GM12878 (cell line): Measurements from ENCODE around the gene CNTNAP2. TPM values are rescaled to one million over a fixed set of nuclear protein-coding genes. Genes with fewer than 3 reads are reported as not detected.

Experiments
- ATAC-seq: fragments of 200-7000 bp; cut with Tn5 transposase; 3 replicates; pipeline ENCODE4 v1.9.1; 2020; ENCODE audit warnings: mild to moderate bottlenecking, moderate library complexity
- BruUV-seq: library from RNA; stranded (reverse); fragments of 400-500 nt; replicated peaks from 2 replicates; lab custom pipeline; 2021; lab: Mats Ljungman, UMichigan
- CTCF ChIA-PET: fragments of 300-600 bp; sonication (Branson Sonifier 250); formaldehyde crosslinking; extraction: SDS; loops from one replicate; lab custom pipeline; 2021; ENCODE audit warnings: inconsistent platforms; lab: Yijun Ruan, JAX
- POLR2A ChIA-PET: fragments of 350-600 bp; formaldehyde crosslinking; extraction: SDS; loops from one replicate; lab custom pipeline; 2021; ENCODE audit warnings: inconsistent platforms; lab: Charles Lee
- RAD21 ChIA-PET: fragments of 300-600 bp; sonication (Branson Sonifier 250); formaldehyde crosslinking; loops from one replicate; lab custom pipeline; 2023; ENCODE audit warnings: antibody characterized with exemption; ENCODE audit not compliant: unreplicated experiment; lab: Charles Lee
- SMC1A ChIA-PET: fragments of 300-600 bp; sonication (Branson Sonifier 250); formaldehyde crosslinking; loops from one replicate; lab custom pipeline; 2023; ENCODE audit not compliant: unreplicated experiment, uncharacterized antibody; lab: Charles Lee
- DNase-seq: peaks from one replicate; pipeline ENCODE4 v3.0.0-alpha.2; 2011; ENCODE audit warnings: low read depth, low spot score
- FAIRE-seq: peaks from 3 replicates; lab custom pipeline; 2011; peaks lifted over from hg19 to GRCh38; lab: Jason Lieb, UNC
- H2AFZ ChIP-seq: 2 replicates; pipeline ENCODE4 v1.6.0; 2011; ENCODE audit warnings: low read depth, low read length, control low read depth; ENCODE audit not compliant: control insufficient read depth
- H3K27ac ChIP-seq: 2 replicates; pipeline ENCODE4 v1.5.1; 2011; ENCODE audit warnings: control low read depth; ENCODE audit not compliant: control insufficient read depth, insufficient read depth
- H3K27me3 ChIP-seq, 2 experiments: replicated peaks in 1 of 2; 2 replicates each; pipeline versions ENCODE4 v1.6.0 to v1.6.1; 2011; ENCODE audit warnings: low read length in 1 of 2; ENCODE audit not compliant: control insufficient read depth in 2 of 2, insufficient read depth in 2 of 2
- H3K36me3 ChIP-seq, 2 experiments: 2 replicates each; pipeline ENCODE4 v1.5.1; 2011; ENCODE audit warnings: low read length in 1 of 2; ENCODE audit not compliant: control insufficient read depth in 2 of 2, insufficient read depth in 2 of 2
- H3K4me1 ChIP-seq: 2 replicates; pipeline ENCODE4 v1.6.1; 2011; ENCODE audit warnings: mild to moderate bottlenecking, low read length, moderate library complexity, mixed read lengths; ENCODE audit not compliant: control insufficient read depth, insufficient read depth
- H3K4me2 ChIP-seq: 2 replicates; pipeline ENCODE4 v1.6.0; 2011; ENCODE audit warnings: control low read depth; ENCODE audit not compliant: control insufficient read depth, insufficient read depth
- H3K4me3 ChIP-seq: fragments of 200-600 bp; sonication (generic); 2 replicates; pipeline ENCODE4 v1.5.1; 2016
- H3K79me2 ChIP-seq: 2 replicates; pipeline ENCODE4 v1.6.0; 2011; ENCODE audit warnings: low read length; ENCODE audit not compliant: control insufficient read depth, insufficient read depth
- H3K9ac ChIP-seq: 2 replicates; pipeline ENCODE4 v1.8.0; 2011; ENCODE audit warnings: low read length, control low read depth, mixed read lengths; ENCODE audit not compliant: control insufficient read depth, insufficient read depth
- H3K9me3 ChIP-seq: replicated peaks from 3 replicates; pipeline ENCODE4 v1.5.1; 2011; ENCODE audit warnings: mild to moderate bottlenecking, low read length; ENCODE audit not compliant: control insufficient read depth, insufficient read depth
- H4K20me1 ChIP-seq: 2 replicates; pipeline ENCODE4 v1.6.0; 2011; ENCODE audit not compliant: control insufficient read depth, insufficient read depth
- ATF3 ChIP-seq: IDR thresholded peaks from 2 replicates; pipeline ENCODE4 v1.6.1; 2011; ENCODE audit warnings: low read depth, mild to moderate bottlenecking, low read length, moderate library complexity, borderline replicate concordance; ENCODE audit errors: extremely low read depth
- CBFB ChIP-seq: IDR thresholded peaks from 2 replicates; pipeline ENCODE4 v1.6.1; 2016; ENCODE audit warnings: antibody characterized with exemption, low read depth
- CHD2 ChIP-seq: IDR thresholded peaks from 2 replicates; pipeline ENCODE4 v1.6.1; 2011; ENCODE audit warnings: low read depth, low read length, improper control_type of control experiment, borderline replicate concordance
- MTA2 ChIP-seq: fragments of 450-650 bp; IDR thresholded peaks from 2 replicates; pipeline ENCODE4 v1.6.1; 2016; ENCODE audit warnings: low read depth, mild to moderate bottlenecking, moderate library complexity
- MTA3 ChIP-seq: IDR thresholded peaks from 2 replicates; pipeline ENCODE4 v1.6.1; 2012; ENCODE audit warnings: low read length, inconsistent platforms, borderline replicate concordance
- MYC ChIP-seq: IDR thresholded peaks from 2 replicates; pipeline ENCODE4 v1.6.1; 2011; ENCODE audit warnings: mild to moderate bottlenecking, low read length, moderate library complexity, inconsistent platforms; ENCODE audit not compliant: insufficient read depth, insufficient replicate concordance, insufficient read length, severe bottlenecking
- NR2F1 ChIP-seq: fragments of 450-650 bp; conservative IDR thresholded peaks from 2 replicates; pipeline ENCODE4 v1.6.1; 2017; ENCODE audit warnings: mild to moderate bottlenecking
- SREBF2 ChIP-seq: IDR thresholded peaks from 2 replicates; pipeline ENCODE4 v1.6.1; 2012; ENCODE audit warnings: mild to moderate bottlenecking, low read length
- TBL1XR1 ChIP-seq: IDR thresholded peaks from 2 replicates; pipeline ENCODE4 v1.6.1; 2012; ENCODE audit warnings: low read depth, low read length, improper control_type of control experiment
- TCF7 ChIP-seq: IDR thresholded peaks from 2 replicates; pipeline ENCODE4 v1.6.1; 2014; ENCODE audit warnings: antibody characterized with exemption, borderline replicate concordance
- ZNF217 ChIP-seq: fragments of 450-650 bp; IDR thresholded peaks from 2 replicates; pipeline ENCODE4 v1.6.1; 2017; ENCODE audit warnings: antibody characterized with exemption, mild to moderate bottlenecking
- WGBS: methylation state at CpG from one replicate; pipeline ENCODE4 v1.1.6; 2016; ENCODE audit warnings: low lambda C conversion rate; ENCODE audit not compliant: insufficient replicate concordance, insufficient coverage; ENCODE audit errors: missing lambda C conversion rate; 5-methylcytosine and 5-hydroxymethylcytosine counted together
- in situ Hi-C: fragments of 300-500 bp; cut with MboI; formaldehyde crosslinking; loops from 9 replicates; pipeline ENCODE4 v1.14.3; 2018; ENCODE audit warnings: mixed read lengths
- intact Hi-C: fragments of 100-400 bp; cut with micrococcal nuclease; formaldehyde crosslinking; loops from one replicate; pipeline ENCODE4 v1.14.2; 2022; ENCODE audit not compliant: unreplicated experiment
- polyA plus RNA-seq, 11 experiments: library from polyadenylated mRNA; depleted of rRNA in 4 of 11; unstranded in 6 of 11; stranded (reverse) in 5 of 11; fragments of >200 nt; fragmentation: Nextera tagmentation in 4 of 11; fragmentation: Illumina TruSeq in 1 of 11; extraction: Ambion mirVana in 4 of 11; extraction: Trizol in 1 of 11; gene quantifications; 1 replicate in 1 of 11; 2 replicates in 10 of 11; pipeline versions ENCODE4 v1.2.1 to v1.2.3, GENCODE V29; 2011 to 2016; ENCODE audit warnings: inconsistent platforms in 2 of 11, missing spikeins in 2 of 11, low read depth in 1 of 11
- total RNA-seq, 4 experiments: library from RNA; depleted of rRNA in 3 of 4; stranded (reverse); fragments of >200 nt in 3 of 4; fragmentation: Illumina TruSeq in 1 of 4; extraction: Trizol in 1 of 4; gene quantifications; 2 replicates each; pipeline versions ENCODE4 v1.2.1 to v1.2.3, GENCODE V29; 2013 to 2021

CNTNAP2 gene
- total and polyA plus RNA-seq, 10 of the 15 experiments (the other 5 are each of a cell fraction or from before 2014, with no cell fraction given): 0.03 to 0.08 (median 0.03) TPM; not detected in 7

GRCh38 chr7:146720195-146720594 is 603.6 kb downstream of the CNTNAP2 start:
- no peak overlapping the region for H3K9ac ChIP-seq
- 21% methylated on average over 2 of the region's 2 CpGs for WGBS
- ChIA-PET SMC1A (no interaction called here), POLR2A (no interaction called here), RAD21 (no interaction called here), CTCF (no interaction called here)
- no peaks in the 10 kb centered on the region for H3K36me3 ChIP-seq
- H3K4me3 ChIP-seq: no peak overlapping the region
- H3K9me3 ChIP-seq: no peaks in the 10 kb centered on the region
- H2AFZ ChIP-seq: no peak overlapping the region
- no peaks in the 10 kb centered on the region for H3K79me2 ChIP-seq
- ATAC-seq (no peak), DNase-seq (no peak), FAIRE-seq (no peak)
- H3K27ac ChIP-seq: no peak overlapping the region
- BruUV-seq: no TSS peak
- no peaks in the 10 kb centered on the region for H3K4me1 ChIP-seq
- in situ Hi-C loops (no loop called here), intact Hi-C loops (no loop called here)
- H3K27me3 ChIP-seq: no peaks in the 10 kb centered on the region
- TF ChIP-seq CHD2 (no peak), TCF7 (no peak), MTA3 (no peak), MTA2 (no peak), ZNF217 (no peak), TBL1XR1 (no peak), NR2F1 (no peak)
- H3K4me2 ChIP-seq: no peak overlapping the region
- no peaks in the 10 kb centered on the region for H4K20me1 ChIP-seq

GRCh38 chr7:146722986-146723385 is 606.4 kb downstream of the CNTNAP2 start:
- TF ChIP-seq SREBF2 (no peak), CBFB (no peak), MYC (no peak), ATF3 (no peak)
- Histone ChIP-seq H3K36me3 (no peaks in the 10 kb centered on the region), H3K27me3 (no peaks in the 10 kb centered on the region), H4K20me1 (no peaks in the 10 kb centered on the region), H2AFZ (no peak overlapping the region), H3K9me3 (no peaks in the 10 kb centered on the region), H3K9ac (no peak overlapping the region), H3K4me1 (no peaks in the 10 kb centered on the region), H3K4me3 (no peak overlapping the region), H3K4me2 (no peak overlapping the region), H3K27ac (no peak overlapping the region), H3K79me2 (no peaks in the 10 kb centered on the region)
- in situ Hi-C loops (no loop called here), intact Hi-C loops (no loop called here)
- no peak for FAIRE-seq
- BruUV-seq: no TSS peak
- ChIA-PET CTCF (no interaction called here), POLR2A (no interaction called here), SMC1A (no interaction called here), RAD21 (no interaction called here)
- WGBS: 0% methylated on average over 1 of the region's 1 CpG
- no peak for ATAC-seq
- no peak for DNase-seq
